GM18526 (cell line): ENCODE measurements around the gene KRT81.

Source experiments
- POLR2A ChIP-seq: IDR thresholded peaks from 3 replicates; pipeline ENCODE4 v1.6.1; 2011; ENCODE audit not compliant: insufficient read length; ENCODE audit errors: extremely low read depth

KRT81 gene

DNA sequence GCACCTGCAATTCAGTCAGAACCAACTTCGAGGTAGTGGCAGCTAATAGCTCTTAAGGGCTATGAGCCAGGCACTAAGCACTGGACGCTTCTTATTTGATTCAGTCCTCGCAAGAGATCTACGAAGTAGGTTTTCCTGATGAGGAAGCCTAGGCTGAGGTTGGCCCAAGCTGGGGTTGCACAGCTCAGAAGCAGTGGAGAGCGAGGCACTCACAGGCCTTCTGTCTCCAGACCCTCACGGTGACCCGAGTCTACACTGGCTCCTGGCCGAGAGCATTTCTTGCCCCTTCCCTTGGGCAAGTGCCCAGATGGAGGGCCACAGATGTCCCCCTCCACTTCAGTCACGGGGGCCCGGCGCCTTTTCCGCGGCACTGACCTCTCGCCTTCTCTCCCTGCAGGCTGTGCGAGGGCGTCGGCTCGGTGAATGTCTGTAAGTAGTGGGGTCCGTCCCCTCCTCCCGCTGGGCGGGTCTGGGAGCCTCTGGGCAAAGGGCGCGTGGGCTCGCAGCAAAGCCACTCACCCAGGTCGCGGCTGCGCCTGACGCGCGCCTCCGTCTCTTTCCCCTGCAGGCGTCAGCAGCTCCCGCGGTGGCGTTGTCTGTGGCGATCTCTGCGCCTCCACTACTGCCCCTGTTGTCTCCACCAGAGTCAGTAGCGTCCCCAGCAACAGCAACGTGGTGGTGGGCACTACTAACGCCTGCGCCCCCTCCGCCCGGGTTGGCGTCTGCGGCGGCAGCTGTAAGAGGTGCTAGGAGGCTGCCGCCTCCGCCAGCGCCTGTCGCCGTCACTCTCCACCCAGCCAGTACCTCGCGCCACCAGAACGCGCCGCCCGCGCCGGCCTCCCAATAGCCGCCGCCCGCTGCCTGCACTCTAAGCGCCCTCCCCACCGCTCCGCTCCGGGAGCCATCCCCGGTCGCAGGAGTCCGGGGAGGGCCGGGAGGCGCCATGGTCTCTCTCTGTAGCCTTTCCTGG is 16.8 kb upstream of the KRT81 start:
- TF ChIP-seq POLR2A, result no peak

DNA sequence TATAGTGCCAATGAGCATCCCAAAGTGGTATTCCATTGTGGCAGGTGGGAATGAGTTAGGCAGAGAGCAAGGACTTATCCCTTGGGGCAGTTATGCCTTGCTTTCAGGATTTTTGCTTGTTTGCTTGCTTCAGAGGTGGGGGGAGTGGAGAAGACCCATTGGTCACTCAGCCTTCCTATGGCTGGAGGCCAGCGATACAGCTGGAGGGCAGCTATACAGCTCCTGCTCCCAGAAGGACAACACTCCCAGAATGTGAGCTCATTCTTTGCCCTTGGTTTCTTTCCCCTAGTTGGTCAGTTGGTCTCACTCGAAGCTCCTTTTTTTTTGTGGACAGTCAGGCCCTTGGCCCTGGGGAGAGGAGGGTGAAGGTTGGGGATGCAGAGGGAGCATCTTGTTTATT is 15.4 kb upstream of the KRT81 start:
- no peak for TF ChIP-seq POLR2A

GRCh38 chr12:52305921-52306705 is 14.8 kb upstream of the KRT81 start:
- TF ChIP-seq POLR2A, result no peak

DNA sequence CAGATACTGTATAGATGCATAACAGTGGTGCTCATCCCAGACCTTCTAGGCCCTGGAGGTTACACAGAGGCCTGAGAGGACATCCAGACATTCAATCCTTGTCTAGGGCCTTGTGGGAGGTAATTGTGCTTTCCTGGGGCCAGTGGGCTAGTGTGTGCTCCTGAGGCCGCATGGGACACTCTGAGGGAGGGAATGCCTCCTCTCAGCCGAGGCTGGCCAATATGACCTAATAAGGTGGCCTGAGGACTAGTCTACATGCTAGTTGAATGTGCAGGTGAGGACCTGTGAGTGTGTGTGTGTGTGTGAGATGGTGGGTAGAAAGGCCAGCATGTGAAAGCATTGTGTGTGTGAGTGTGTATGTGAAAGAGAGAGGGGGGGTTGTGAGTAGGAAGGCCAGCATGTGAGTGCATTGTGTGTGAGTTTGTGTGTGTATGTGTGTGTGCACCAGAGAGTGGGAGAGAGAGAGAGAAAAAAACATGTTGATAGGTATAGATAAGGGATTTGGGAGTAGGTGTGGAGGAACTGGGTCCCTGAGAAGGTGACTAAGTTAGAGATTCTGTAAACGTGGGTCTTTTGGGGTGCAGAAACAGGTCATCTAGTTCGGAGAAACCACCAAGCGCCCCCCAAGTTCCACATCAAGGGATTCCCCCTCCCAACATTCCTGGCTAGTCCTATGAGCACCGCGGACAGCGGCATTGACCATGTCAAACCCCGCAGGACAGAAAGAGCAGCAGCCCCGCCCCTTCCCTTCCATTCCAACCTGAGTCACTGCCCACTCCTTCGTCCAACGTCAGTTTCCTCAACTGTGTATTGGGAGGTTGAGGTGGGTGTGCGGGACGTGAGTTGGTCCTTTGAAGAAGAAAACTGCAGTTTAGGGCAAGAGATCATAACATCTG is 9.7 kb upstream of the KRT81 start:
- no peak for TF ChIP-seq POLR2A

DNA sequence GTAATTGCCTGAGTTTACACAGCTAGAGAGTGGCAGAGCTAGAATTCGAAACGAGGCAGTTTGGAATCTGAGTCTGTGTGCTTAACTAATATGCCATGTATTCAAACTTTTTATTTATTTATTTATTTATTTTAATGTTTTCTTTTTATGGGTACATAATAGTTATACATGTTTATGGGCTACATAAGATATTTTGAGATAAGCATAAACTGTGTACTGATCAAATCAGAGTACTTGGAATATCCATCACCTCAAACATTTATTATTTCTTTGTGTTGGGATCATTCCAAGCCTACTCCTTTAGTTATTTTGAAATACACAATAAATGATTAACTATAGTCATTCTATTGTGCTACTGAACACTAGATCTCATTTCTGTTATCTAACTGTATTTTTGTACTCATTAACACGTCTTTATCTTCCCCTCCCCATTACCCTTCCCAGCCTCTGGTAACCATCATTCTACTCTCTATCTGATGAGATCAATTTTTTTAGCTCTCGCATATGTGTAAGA is 7.4 kb upstream of the KRT81 start:
- TF ChIP-seq POLR2A, result no peak

DNA sequence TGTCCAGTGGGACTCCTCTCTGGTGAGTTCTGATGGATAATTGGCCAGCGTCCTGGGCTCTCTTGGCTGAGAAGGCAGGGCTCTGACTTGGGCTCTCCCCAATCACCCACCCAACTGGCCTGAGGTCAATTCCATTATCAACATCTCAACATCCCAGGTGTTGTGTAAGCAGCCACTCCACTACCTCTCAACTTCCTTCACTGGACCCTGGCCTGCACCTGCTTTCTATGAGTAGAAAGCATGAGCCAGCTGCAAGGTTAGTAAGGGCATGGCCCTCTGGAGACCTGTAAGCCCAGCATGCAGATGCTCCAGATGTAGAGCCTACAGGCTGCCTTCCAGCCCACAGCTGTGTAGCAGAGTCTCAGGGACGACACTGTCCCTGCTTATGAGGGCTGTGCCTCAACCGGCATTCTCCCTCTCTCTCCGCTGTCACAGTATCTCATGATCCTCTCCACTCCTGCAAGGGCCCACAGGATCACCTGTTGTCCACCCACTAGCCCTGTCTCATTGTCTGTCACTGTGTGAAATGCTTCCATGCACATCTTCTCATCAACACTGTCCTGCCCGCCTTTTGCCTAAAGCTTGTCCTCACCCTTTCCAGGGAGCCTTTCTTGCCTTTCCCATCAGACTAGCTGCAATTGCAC is 5.4 kb upstream of the KRT81 start:
- TF ChIP-seq POLR2A, result no peak

DNA sequence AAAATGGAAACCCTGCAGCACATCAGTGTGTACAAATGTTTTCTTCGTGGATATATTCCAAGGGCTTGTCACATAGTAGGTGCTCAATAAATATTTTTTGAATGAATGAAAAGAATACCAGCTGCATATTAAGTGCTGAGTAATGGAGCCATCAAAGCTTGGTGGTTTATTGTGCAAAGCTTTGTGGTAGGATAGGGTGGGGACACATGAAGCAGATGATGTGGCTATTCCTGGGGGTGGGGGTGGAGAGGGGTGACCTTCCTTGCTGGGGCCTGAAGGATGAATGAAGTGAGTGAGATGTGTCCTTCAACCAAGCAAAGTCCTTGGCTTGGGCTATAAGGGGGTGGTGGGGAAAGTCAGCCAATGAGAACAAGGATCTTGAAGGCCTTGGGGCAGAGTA is 4.3 kb upstream of the KRT81 start:
- TF ChIP-seq POLR2A, result no peak

GRCh38 chr12:52294803-52295202 is 3.5 kb upstream of the KRT81 start:
- TF ChIP-seq POLR2A, result no peak

DNA sequence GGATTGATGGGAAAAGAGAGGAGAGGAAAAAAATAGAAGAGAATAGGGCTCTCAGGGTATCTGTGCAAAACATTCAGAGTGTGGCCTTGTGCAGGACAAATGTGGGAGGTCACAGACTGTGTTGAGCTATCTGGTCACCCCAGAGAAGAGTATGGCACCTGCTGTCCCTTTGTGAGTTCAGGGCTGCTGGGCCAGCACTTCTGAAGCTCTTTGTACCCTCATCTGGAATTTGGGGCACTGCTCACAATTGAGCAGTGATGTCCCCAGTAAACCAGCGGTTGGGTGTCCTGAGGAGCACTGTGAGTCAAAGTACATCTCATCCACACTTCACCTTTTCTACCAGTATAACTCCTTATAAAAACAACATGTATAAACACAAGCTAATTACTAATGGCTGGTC is 2.6 kb upstream of the KRT81 start:
- no peak for TF ChIP-seq POLR2A

DNA sequence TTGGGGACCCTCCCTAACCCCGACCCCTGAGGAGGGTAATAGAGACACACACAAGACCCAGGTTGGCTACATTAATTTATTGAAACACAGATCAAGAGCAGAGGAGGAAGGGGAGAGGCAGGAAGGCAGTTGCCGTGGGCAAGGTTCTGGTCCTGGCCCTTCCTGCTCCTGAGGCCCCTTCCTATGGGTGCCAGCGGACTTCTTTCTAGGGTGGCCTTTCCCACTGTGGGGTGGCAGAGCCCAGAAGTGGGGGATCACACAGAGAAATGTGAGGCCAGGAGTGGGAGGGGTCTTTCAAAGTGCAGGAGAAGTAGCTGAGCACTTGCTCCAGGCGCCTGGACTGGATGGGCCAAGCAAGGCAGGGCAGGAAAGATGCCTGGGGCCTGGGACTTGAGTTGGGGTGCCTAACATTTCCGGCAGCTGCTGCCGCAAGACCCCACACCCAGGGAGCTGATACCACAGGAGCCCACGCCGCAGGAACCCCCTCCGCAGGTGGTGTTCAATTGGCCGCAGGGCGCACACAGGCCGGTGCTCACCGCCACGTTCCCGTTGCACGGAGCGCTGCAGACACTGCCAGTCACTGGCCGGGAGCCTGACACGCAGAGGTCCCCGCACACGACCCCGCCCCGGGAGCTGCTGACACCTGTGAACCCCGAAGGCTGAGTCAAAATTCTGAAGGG is 5.3 kb downstream of the KRT81 start:
- no peak for TF ChIP-seq POLR2A

DNA sequence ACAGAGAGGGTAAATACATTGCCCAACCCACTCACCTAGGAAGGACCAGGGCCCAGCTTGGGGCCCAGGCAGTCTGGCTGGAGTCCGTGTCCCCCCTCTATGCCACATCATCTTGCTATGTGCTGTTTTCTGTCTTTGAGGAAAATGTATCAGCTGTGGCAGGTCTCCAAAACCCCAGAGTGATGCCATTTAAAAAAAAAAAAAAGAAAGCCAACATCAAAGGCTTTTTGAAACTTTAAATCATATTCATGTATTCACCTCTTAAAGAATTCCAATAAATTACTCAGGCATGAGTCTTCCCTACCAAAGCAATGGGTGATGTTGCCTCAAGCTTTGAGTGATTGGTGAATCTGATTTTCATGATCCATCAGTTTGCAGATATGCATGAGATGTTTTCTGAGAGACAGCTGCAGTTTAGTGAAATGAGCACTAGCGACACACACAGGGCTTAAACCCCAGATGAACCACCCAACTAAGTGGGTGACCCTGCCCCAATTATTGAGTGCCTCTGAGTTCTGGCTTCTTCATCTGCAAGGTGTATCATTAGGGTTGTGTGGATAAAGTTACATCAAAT is 6.1 kb downstream of the KRT81 start:
- TF ChIP-seq POLR2A, result no peak

DNA sequence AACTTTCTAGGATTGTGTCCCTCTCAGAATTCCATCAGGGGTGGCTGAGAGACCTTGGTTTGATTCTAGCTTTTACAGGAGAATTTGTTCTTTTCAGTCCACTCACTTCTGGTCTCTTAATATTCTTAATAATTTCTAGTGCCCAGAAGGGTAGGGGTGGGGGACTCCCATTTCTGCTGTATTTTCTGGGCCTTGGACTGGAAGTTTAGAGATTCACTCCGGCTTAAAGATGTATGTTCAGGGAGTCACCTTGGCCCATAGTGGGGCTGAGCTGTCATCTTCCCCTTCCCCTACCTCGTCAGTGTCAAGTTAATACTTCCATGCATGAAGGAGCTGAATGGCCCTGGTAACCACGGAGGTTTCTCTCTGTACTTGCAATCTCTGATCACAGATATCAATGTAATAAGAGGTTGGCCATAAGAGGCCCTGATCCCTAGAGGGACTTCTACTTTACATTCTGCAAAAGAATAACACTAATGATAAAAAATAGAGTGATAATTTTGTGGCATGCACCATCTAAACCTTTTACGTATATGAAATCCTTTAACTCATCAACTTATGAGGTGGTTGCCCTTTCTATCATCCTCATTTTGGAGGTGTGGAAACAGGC is 6.7 kb downstream of the KRT81 start:
- TF ChIP-seq POLR2A, result no peak
